HUDEP-2 (cell line): ENCODE measurements around the gene MED10.
"Not testable (repeated sequence)": the region's sequence is repeated elsewhere in the genome, so short reads cannot be mapped to it uniquely, and the experiment has no call there.

Experiments
- DNase-seq, 76 experiments: peaks; one replicate each; lab custom pipeline; 2025; ENCODE audit not compliant: unreplicated experiment in 76 of 76; lab: John Stamatoyannopoulos, UW

MED10 gene

GRCh38 chr5:6376974-6377520 lies 1.3 kb downstream of the MED10 start:
- DNase-seq = no peak

GRCh38 chr5:6373081-6373846 lies 5.1 kb downstream of the MED10 start:
- DNase-seq = no peak

DNA sequence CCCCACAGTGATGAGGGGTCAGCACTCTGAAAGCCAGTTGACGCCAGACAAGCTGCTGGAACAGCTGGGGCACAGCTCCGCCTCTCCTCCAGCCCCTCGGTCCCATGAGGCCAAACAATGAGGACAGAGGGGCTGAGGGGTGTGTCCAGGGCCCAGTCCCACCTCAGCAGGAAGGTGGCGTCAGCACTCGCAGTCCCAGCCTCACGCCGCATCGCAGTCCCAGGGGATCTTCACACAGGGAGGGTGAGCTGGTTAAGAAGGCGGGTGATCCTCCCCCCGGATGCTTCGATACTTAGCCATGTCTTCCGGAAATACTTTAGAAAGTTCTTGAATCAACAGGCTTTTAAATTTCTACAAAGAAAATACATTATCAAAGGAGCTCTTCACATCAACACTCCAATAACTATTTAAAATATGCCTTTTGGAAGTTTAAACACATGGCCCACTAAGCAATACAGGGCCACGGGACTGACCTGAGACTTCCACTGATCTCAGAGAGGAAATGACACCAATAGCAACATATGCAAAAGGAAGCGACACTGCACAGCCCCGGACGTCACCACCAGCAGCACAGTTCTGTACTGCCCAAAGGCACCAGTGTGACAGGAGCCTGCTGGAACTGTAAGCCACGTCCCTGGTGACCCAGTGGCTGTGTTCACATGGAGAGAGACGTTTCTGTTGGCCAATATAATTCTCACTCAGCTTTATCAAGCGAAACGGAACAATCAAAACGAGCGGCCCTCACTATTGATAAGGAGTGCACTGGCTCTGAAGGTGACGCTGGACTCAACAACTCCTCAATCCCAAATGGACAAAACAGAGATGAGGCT lies 5.9 kb downstream of the MED10 start:
- DNase-seq = no peak

DNA sequence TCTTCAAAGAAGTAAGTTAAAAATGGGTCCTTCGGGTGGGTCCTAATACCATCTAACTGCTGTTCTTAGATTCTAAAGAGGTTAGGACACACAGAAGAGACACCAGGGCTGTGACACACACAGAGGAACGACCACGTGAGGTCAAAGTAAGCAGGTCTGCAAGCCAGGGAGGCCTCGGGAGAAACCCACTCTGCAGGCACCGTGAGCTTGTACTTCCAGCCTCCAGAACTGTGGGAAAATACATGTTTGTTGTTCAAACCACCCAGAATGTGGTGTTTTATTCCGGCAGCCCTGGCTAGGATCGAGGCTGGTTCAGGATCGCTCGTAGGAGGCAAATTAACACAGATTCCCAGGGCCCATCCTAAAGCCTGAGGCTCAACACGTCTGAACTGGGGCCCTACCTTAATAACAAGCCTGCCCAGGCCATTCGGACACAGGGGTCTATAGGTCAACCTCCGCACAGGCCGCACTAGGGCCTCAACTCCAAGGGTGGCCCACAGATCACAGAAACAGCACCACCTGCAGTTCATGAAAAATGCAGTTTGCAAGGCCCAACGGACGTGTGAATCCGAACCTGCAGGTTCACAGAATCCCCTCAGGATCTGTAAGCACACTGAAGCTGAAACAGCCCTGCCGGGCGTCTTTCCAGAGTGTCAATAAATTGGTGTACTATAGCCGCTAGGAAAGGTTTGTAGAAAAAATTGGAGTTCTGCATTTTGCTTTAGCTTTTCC lies 7.1 kb downstream of the MED10 start:
- no peak for DNase-seq

DNA sequence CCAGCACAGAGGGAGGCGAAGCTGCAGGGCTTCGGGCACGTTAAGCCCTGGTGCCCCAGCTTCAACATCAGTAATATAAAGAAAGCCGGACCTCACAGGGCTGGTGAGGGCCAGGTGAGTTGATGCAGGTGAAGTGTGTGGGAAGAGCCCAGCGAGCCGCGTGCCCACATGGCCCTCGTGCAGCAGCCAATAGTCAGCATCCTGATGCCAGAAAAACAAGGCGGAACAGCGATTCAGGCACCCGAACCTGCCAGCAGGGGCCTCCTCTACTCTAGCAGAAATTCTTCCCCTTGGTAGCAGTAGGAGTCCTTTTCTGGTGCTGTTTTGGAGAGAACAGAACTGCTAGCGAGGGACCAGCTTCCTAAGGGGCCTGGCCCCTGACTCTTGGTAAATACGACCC lies 7.8 kb downstream of the MED10 start:
- no peak for DNase-seq

DNA sequence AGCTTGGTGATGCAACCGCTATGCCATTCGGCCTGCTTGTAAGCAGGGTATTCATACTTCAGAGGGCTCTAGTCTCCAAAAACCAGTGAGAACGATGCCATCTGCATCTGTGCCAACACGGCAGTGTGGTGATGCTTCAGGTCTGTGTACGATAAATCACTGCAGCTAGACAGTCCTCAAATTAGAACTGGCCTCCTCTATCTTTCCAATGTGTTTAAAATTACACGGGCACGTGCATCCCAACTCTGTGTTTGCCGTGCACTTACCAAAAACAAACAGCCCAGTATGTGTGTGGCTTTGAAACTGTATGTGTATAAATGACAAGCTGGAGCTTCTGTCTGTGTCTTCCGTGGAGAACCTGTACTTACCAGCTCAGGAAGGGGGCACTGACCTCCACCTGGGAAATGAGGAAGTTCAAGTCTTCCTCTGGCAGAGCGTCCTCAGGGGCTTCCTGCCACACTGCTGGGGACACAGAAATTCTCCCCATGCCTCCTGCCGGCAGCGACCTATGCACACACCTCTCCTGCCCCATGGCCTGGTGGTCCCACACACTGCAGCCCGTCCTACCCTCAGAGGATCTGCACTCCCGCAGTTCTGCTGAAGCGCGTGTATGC lies 12.3 kb downstream of the MED10 start:
- no peak for DNase-seq

GRCh38 chr5:6365142-6365976 lies 13.0 kb downstream of the MED10 start:
- DNase-seq = no peak

DNA sequence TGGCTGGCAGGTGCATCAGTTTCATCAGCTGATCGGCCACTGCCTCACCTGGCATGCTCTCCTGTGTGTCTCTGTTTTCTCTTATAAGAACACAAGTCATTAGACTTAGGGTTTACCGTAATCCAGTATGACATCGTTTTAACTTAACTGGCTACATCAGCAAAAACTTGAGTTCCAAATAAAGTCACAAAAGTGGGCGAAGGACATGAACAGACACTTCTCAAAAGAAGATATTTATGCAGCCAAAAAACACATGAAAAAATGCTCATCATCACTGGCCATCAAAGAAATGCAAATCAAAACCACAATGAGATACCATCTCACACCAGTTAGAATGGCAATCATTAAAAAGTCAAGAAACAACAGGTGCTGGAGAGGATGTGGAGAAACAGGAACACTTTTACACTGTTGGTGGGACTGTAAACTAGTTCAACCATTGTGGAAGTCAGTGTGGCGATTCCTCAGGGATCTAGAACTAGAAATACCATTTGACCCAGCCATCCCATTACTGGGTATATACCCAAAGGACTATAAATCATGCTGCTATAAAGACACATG lies 14.8 kb downstream of the MED10 start:
- DNase-seq = not testable (repeated sequence)

GRCh38 chr5:6362846-6363245 lies 15.5 kb downstream of the MED10 start:
- no peak for DNase-seq

- DNase-seq = no peak
These were observed 17.2 kb downstream of the MED10 start for GRCh38 chr5:6361101-6361500.

- DNase-seq = no peak
These were observed 17.8 kb downstream of the MED10 start for GRCh38 chr5:6360323-6361072.

DNA sequence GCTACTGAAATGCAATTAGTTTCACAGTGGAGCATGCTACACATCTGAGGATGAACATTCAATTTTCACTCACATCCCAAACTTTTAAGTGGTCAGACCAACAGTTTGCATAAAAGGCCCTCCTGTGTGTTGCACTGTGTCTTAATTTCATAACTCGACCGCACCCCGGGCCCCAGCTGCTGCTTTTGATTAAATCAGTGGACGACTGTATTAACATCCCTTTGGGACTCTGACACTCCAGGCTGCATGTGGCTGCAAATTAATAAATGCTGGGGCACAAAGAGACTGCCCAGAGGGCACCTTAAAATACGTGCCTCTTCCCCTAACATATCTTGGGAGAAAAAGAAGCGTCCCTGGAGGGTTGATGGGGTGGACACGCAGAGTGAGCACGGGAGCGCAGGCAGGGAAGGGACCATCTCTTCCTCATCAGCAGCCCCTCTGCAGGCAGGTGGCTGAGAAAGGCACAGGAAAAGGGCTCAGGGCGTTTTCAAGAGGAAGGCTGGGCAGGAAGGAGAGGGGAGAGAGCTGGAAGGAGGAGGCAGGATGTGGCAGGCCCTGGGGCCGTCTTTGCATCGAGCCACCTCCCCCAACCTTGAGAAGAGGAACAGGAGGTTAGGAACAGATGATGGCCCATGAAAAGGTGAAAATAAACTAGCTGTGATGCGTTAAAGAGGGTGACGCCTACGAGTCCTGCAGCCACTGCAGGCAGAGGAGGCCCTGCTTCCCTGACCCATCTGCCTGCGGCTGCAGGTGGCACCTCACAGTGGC lies 18.6 kb downstream of the MED10 start:
- no peak for DNase-seq

- no peak for DNase-seq
These were observed 19.9 kb downstream of the MED10 start for GRCh38 chr5:6358434-6358820.

DNA sequence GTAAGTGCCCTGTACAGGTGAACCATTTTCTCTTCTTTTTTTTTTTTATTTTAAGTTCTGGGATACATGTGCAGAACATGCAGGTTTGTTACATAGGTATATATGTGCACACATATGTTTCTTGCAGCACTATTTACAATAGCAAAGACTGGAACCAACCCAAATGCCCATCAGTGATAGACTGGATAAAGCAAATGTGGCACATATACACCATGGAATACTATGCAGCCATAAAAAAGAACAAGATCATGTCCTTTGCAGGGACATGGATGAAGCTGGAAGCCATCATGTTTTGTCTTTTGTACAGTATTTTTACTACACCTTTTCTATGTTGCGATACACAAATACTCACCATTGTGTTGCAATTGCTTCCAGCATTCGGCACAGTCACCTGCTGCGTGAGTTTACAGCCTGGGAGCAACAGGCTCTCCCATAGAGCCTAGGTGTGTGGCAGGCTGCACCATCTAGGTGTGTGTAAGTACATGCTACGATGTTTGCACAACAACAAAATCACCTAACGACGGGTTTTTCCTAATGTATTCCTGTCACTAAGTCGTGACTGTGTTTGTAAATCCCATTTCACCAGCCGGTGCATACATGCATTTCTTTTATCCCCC lies 20.4 kb downstream of the MED10 start:
- not testable (repeated sequence) for DNase-seq

DNA sequence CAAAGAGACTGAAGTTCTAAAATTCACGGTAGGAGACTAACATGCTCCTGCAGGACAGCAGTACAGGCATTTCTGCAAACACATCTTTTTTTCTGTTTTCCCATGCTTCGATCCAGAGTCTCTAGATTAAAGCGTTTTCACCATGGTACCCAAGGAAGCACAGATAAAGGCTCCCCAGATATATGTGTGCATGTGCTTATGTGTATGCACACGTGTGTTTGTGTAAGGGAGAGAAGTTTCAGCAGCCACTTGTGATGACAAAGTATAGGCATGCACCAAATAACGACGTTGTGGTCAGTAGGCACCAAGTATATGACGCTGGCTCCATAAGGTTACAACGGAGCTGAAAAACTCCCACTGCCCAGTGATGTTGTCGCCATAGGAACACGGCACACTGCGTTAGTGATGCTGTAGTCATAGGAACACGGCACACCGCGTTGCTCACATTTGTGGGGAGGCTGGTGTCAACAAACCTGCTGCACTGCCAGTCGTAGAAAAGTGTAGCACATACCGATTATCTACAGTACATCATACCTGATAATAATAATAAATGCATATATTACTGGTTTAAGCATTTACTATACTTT lies 21.7 kb downstream of the MED10 start:
- no peak for DNase-seq

GRCh38 chr5:6355294-6355693 lies 23.1 kb downstream of the MED10 start:
- no peak for DNase-seq

GRCh38 chr5:6354848-6355247 lies 23.5 kb downstream of the MED10 start:
- DNase-seq = no peak
